Mesenteric fat pad (tissue), 1 donor: ENCODE measurements around the gene PRH1. TPM values are rescaled to one million over a fixed set of nuclear protein-coding genes. Genes with fewer than 3 reads are reported as not detected.

Source experiments
- DNase-seq: peaks from one replicate; pipeline ENCODE4 v3.0.0-alpha.2; 2020; ENCODE audit warnings: low spot score
- total RNA-seq: library from RNA; stranded (reverse); fragmentation: NEBNext Ultra II Directional; extraction: Animal tissue kit (Norgen Biotek cat#: 25700); gene quantifications from one replicate; pipeline ENCODE4 v1.2.1, GENCODE V29; 2021
- donor health status: DM: yes; HTN: yes; CAD: no.

PRH1 gene
- total RNA-seq, 1 donor from 2014 or later = 13.0 TPM

DNA sequence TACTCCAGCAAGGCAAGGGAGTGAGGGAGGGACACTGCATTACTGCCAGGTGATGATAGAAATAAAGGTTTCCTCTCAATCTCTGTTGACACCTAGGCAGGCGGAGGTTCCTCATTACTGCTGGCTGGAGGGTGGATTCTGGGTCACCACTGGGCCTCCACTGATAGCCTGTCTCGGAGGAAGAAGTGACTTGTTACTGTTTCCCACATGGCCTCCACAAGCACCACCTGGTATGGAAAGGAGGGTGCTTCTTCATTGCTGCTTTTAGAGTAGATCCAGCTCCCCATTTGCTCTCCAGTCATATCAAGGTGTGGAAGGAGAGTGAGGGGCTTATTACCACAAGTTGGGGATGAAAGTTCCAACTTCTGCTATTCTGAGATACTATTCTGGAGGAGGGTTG, 41.2 kb downstream of the PRH1 start:
- no peak for DNase-seq

DNA sequence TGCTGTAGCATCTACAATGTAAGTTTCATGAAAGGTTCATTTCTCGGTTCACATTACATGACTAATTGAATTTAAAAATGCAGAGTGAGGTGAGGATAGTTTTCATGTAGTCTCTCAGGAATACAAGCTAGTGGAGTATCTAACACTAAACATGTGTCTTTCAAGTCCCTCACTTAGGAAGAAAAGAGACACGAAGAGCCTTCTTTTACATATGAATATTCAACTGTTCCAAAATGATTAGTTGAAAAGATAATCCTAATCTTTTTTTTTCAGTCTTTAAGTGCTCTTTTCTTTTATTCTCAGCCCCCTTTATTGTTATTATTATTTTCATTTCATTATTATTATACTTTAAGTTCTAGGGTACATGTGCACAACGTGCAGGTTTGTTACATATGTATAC, 45.6 kb downstream of the PRH1 start:
- no peak for DNase-seq

Other genes starting within 250 kb of the PRH1 start
- gene STYK1, start 210.2 kb downstream of the PRH1 start, total RNA-seq = not detected
- gene YBX3, start 160.9 kb downstream of the PRH1 start, total RNA-seq = 433 TPM
- not detected for gene TAS2R7, start 81.6 kb downstream of the PRH1 start, total RNA-seq
- not detected for gene TAS2R8, start 77.0 kb downstream of the PRH1 start, total RNA-seq
- gene TAS2R9, start 74.1 kb downstream of the PRH1 start, total RNA-seq = not detected
- 0.32 TPM for gene TAS2R10, start 57.9 kb downstream of the PRH1 start, total RNA-seq
- 0.93 TPM for gene PRR4, start 34.8 kb downstream of the PRH1 start, total RNA-seq
- 1.2 TPM for gene TAS2R13, start 25.3 kb upstream of the PRH1 start, total RNA-seq
- not detected for gene PRH2, start 45.0 kb upstream of the PRH1 start, total RNA-seq
- 2.4 TPM for gene TAS2R14, start 55.0 kb upstream of the PRH1 start, total RNA-seq
- 2.0 TPM for gene TAS2R50, start 102.7 kb upstream of the PRH1 start, total RNA-seq
- gene TAS2R20, start 114.0 kb upstream of the PRH1 start, total RNA-seq = 1.5 TPM
- gene TAS2R19, start 138.4 kb upstream of the PRH1 start, total RNA-seq = 2.8 TPM
- gene TAS2R31, start 147.2 kb upstream of the PRH1 start, total RNA-seq = 3.7 TPM
- 1.8 TPM for gene TAS2R46, start 178.0 kb upstream of the PRH1 start, total RNA-seq
- gene TAS2R43, start 208.1 kb upstream of the PRH1 start, total RNA-seq = not detected